ENCODE data around the gene DHRS9. TPM values are rescaled to one million over a fixed set of nuclear protein-coding genes. Genes with fewer than 3 reads are reported as not detected.

DHRS9 gene
- total RNA-seq, 1 experiment from 2014 or later: not detected

DNA sequence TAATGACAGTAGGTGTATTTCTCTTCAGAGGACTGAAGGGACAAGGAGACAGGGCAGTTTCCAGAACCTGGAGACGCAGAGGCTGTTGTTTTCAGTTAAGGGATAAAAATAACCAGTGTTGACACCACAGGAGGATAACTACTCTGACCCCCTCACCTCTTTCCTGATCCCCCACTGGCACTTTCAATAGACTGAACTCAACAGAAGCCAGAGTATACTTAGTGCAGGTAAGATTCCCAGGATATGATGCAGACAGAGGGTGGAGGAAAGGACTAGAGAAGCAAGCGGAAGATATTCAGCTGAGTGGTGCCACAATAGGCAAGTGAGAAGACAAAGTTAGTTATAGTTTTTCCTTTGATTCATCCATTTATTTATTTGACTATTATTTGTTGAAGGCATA, 19.8 kb downstream of the DHRS9 start:
- POLR2A ChIA-PET (ENCODE audit: unreplicated experiment): no interaction called here
- no peak overlapping the region for H3K4me2 ChIP-seq
- no peaks in the 10 kb centered on the region for H4K20me1 ChIP-seq (ENCODE audit: insufficient read depth)
- no peaks in the 10 kb centered on the region for H3K79me2 ChIP-seq (ENCODE audit: low read depth)
- no peak for TF ChIP-seq EZH2 (IDR thresholded peaks at IDR 0.05; ENCODE audit: low read depth)
- no peak for TF ChIP-seq CTCF (conservative IDR thresholded peaks at IDR 0.05)
- no peak overlapping the region for H2AFZ ChIP-seq
- intact Hi-C loops (cut with micrococcal nuclease; ENCODE audit: unreplicated experiment): no loop called here
- H3K27ac ChIP-seq: no peak overlapping the region
- no peak overlapping the region for H3K4me3 ChIP-seq
- H3K9me3 ChIP-seq (ENCODE audit: insufficient read depth, low read depth): peaks cover under 1% of the 10 kb centered on the region
- peaks cover 38% of the 10 kb centered on the region for H3F3A ChIP-seq (ENCODE audit: insufficient read depth, low read depth)
- H3K4me1 ChIP-seq (replicated peaks; ENCODE audit: insufficient read depth): peaks cover 70% of the 10 kb centered on the region
- CTCF ChIA-PET: no interaction called here
- H3K9me2 ChIP-seq (ENCODE audit: insufficient read depth): no peaks in the 10 kb centered on the region
- BruUV-seq (replicated peaks): no TSS peak
- H3K27me3 ChIP-seq (ENCODE audit: insufficient read depth, low read depth): no peaks in the 10 kb centered on the region
- DNase-seq: no peak
- H3K36me3 ChIP-seq (ENCODE audit: low read depth): no peaks in the 10 kb centered on the region

DNA sequence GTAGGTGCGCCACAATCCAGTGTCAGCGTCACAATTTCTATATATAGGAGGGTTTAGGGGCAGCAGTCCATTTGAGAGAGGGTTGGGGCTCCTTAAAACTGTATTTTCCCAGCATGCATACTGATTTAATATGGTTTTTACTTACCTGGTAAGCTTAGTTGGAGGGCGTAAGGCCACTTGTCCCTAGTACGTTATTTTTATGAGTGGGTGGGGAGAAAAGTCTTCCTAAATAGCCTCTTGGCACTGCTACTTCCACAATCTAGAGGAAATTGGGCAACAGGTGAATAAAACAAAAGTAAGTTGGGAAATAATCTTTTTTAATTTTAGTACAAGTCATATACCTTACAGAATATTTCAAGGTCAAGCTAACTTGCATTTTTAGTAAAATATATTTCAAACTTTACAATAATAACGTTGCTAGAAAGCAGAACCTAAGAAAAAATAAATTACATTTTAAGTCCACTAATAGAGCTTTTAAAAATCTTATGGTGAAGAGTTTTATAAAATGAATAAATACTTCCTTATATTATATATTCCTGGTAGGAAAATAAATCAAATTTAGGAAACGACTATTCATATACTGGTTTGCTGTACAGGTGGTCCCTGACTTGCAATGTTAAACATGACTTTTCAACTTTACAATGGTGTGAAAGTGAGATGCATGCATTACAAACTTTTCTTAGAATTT, 20.9 kb downstream of the DHRS9 start:
- Histone ChIP-seq H3K4me1 (replicated peaks; ENCODE audit: insufficient read depth) (peaks cover 78% of the 10 kb centered on the region), H4K20me1 (ENCODE audit: insufficient read depth) (no peaks in the 10 kb centered on the region), H3K4me2 (no peak overlapping the region), H3K9me2 (ENCODE audit: insufficient read depth) (no peaks in the 10 kb centered on the region), H3K27ac (no peak overlapping the region), H3K36me3 (ENCODE audit: low read depth) (no peaks in the 10 kb centered on the region), H3K4me3 (no peak overlapping the region), H3K27me3 (ENCODE audit: insufficient read depth, low read depth) (no peaks in the 10 kb centered on the region), H3F3A (ENCODE audit: insufficient read depth, low read depth) (peaks cover 40% of the 10 kb centered on the region), H3K9me3 (ENCODE audit: insufficient read depth, low read depth) (no peaks in the 10 kb centered on the region; the same call in 1 of the 2 replicates), H2AFZ (no peak overlapping the region), H3K79me2 (ENCODE audit: low read depth) (no peaks in the 10 kb centered on the region)
- TF ChIP-seq EZH2 (IDR thresholded peaks at IDR 0.05; ENCODE audit: low read depth) (no peak), CTCF (conservative IDR thresholded peaks at IDR 0.05) (no peak)
- ChIA-PET CTCF (no interaction called here), POLR2A (ENCODE audit: unreplicated experiment) (no interaction called here)
- DNase-seq: no peak
- BruUV-seq (replicated peaks): no TSS peak
- intact Hi-C loops (cut with micrococcal nuclease; ENCODE audit: unreplicated experiment): loop anchor here (5.0 kb wide), 1 partner anchor 53 kb away; no protein-coding TSS in a partner anchor

DNA sequence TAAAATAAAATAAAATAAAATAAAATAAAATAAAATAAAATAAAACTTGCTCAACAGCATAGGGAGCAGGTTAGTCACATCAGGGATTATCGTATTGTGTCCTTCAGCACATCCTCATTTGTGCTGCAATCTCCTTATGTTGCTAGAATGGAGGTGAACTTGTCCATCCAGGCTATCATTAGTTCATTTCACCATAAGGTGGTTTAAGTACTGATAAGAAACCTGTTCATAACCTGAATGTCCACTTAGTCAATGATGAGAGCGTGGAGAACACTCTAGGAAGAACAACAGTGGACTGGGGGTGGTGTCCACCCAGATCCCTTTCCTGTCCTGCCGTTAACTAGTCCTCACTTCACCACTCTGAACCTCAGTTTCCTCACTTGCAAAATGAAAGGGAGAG, 21.9 kb downstream of the DHRS9 start:
- no peaks in the 10 kb centered on the region; the same call in 1 of the 2 replicates for H3K9me3 ChIP-seq (ENCODE audit: insufficient read depth, low read depth)
- H3K36me3 ChIP-seq (ENCODE audit: low read depth): no peaks in the 10 kb centered on the region
- H3F3A ChIP-seq (ENCODE audit: insufficient read depth, low read depth): peaks cover 46% of the 10 kb centered on the region
- CTCF ChIA-PET: no interaction called here
- no peaks in the 10 kb centered on the region for H3K79me2 ChIP-seq (ENCODE audit: low read depth)
- TF ChIP-seq EZH2 (IDR thresholded peaks at IDR 0.05; ENCODE audit: low read depth): no peak
- TF ChIP-seq CTCF (conservative IDR thresholded peaks at IDR 0.05): no peak
- DNase-seq: peak in 1 of 2 experiments; percentile 92
- peak overlapping the region; percentile 54; the same call in 1 of the 2 replicates for H2AFZ ChIP-seq
- H4K20me1 ChIP-seq (ENCODE audit: insufficient read depth): no peaks in the 10 kb centered on the region
- POLR2A ChIA-PET (ENCODE audit: unreplicated experiment): no interaction called here
- peak overlapping the region; percentile 75 for H3K4me2 ChIP-seq
- no peaks in the 10 kb centered on the region for H3K27me3 ChIP-seq (ENCODE audit: insufficient read depth, low read depth)
- peak overlapping the region; percentile 27; the same call in 1 of the 2 replicates for H3K4me3 ChIP-seq
- no peaks in the 10 kb centered on the region for H3K9me2 ChIP-seq (ENCODE audit: insufficient read depth)
- peak overlapping the region; percentile 91 for H3K27ac ChIP-seq
- H3K4me1 ChIP-seq (replicated peaks; ENCODE audit: insufficient read depth): peaks cover 83% of the 10 kb centered on the region
- intact Hi-C loops (cut with micrococcal nuclease; ENCODE audit: unreplicated experiment): loop anchor here (1.0 to 5.0 kb wide), 2 partner anchors 54 to 127 kb away; no protein-coding TSS in a partner anchor
- no TSS peak for BruUV-seq (replicated peaks)

Measured in PC-9 (cell line).